DOHH2 (cell line): ENCODE data around the gene ARMC10.
"Not testable (repeated sequence)": the region's sequence is repeated elsewhere in the genome, so short reads cannot be mapped to it uniquely, and the experiment has no call there.

Experiments
- H3F3A ChIP-seq: fragments of 200-600 bp; sonication (generic), shearing (Covaris generic); 2 replicates; pipeline ENCODE4 v1.6.0; 2016; ENCODE audit warnings: antibody characterized with exemption, mild to moderate bottlenecking; ENCODE audit not compliant: control insufficient read depth, insufficient read depth
- H3K27ac ChIP-seq: fragments of 200-600 bp; sonication (generic); 2 replicates; pipeline ENCODE4 v1.5.1; 2014; ENCODE audit warnings: low read depth, mild to moderate bottlenecking, low read length, moderate library complexity
- H3K27me3 ChIP-seq: fragments of 200-600 bp; sonication (generic); 2 replicates; pipeline ENCODE4 v1.6.1; 2014; ENCODE audit warnings: mild to moderate bottlenecking, low read length, mixed read lengths; ENCODE audit not compliant: control insufficient read depth
- H3K36me3 ChIP-seq: fragments of 200-600 bp; sonication (generic); 2 replicates; pipeline ENCODE4 v1.6.1; 2014; ENCODE audit warnings: mild to moderate bottlenecking, low read length, moderate library complexity, mixed read lengths; ENCODE audit not compliant: control insufficient read depth
- H3K4me1 ChIP-seq: fragments of 200-600 bp; sonication (generic); 2 replicates; pipeline ENCODE4 v1.6.1; 2014; ENCODE audit warnings: mild to moderate bottlenecking, low read length, mixed read lengths; ENCODE audit not compliant: control insufficient read depth
- H3K4me2 ChIP-seq: fragments of 200-600 bp; sonication (generic); 2 replicates; pipeline ENCODE4 v1.6.0; 2014; ENCODE audit warnings: mild to moderate bottlenecking, low read length, moderate library complexity
- H3K4me3 ChIP-seq: fragments of 200-600 bp; sonication (generic); 2 replicates; pipeline ENCODE4 v1.5.1; 2014; ENCODE audit warnings: mild to moderate bottlenecking, low read length, mixed read lengths
- H3K79me2 ChIP-seq: fragments of 200-600 bp; sonication (generic); 2 replicates; pipeline ENCODE4 v1.6.1; 2014; ENCODE audit warnings: mild to moderate bottlenecking, low read length, mixed read lengths; ENCODE audit not compliant: control insufficient read depth
- H3K9me2 ChIP-seq: fragments of 200-600 bp; sonication (generic); replicated peaks from 2 replicates; pipeline ENCODE4 v1.6.1; 2014; ENCODE audit warnings: mild to moderate bottlenecking, low read length, mixed read lengths; ENCODE audit not compliant: control insufficient read depth
- H3K9me3 ChIP-seq: fragments of 200-600 bp; sonication (generic); 2 replicates; pipeline ENCODE4 v1.6.1; 2014; ENCODE audit warnings: antibody characterized with exemption, low read length, mixed read lengths; ENCODE audit not compliant: control insufficient read depth, insufficient read depth
- H4K20me1 ChIP-seq: fragments of 200-600 bp; sonication (generic); 2 replicates; pipeline ENCODE4 v1.6.0; 2014; ENCODE audit warnings: low read depth, mild to moderate bottlenecking, antibody characterized with exemption, low read length, moderate library complexity; ENCODE audit not compliant: control insufficient read depth, insufficient read depth
- CTCF ChIP-seq: fragments of 200-600 bp; sonication (generic); IDR thresholded peaks from one replicate; pipeline ENCODE4 v1.5.1; 2014; ENCODE audit warnings: antibody characterized with exemption, mild to moderate bottlenecking, low read depth, low read length; ENCODE audit not compliant: poor library complexity, severe bottlenecking
- EZH2phosphoT487 ChIP-seq: fragments of 200-600 bp; sonication (generic); IDR thresholded peaks from 2 replicates; pipeline ENCODE4 v1.6.1; 2017; ENCODE audit warnings: borderline replicate concordance, mild to moderate bottlenecking, antibody characterized with exemption, low read length, moderate library complexity, mixed read lengths

The ARMC10 gene

DNA sequence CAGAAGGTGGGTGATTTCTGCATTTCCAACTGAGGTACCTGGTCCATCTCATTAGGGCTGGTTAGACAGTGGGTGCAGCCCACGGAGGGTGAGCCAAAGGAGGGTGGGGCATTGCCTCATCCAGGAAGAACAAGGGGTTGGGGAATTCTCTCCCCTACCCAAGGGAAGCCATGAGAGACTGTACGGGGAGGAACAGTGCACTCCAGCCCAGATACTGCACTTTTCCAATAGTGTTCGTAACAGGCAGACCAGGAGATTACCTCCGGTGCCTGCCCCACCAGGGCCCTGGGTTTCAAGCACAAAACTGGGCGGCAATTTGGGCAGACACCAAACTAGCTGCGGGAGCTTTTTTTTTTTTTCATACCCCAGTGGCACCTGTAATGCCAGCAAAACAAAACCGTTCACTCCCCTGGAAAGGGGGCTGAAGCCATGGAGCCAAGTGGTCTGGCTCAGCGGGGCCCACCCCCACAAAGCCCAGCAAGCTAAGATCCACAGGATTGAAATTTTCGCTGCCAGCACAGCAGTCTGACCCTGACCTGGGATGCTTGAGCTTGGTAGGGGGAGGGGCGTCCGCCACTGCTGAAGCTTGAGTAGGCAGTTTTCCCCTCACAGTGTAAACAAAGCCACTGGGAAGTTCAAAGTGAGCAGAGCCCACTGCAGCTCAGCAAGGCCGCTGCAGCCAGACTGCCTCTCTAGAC is 31.2 kb downstream of the ARMC10 start:
- Histone ChIP-seq H3K27me3 (no peaks in the 10 kb centered on the region), H3K9me2 (no peaks in the 10 kb centered on the region), H3K4me2 (no peak overlapping the region), H3K4me3 (no peak overlapping the region), H4K20me1 (no peaks in the 10 kb centered on the region), H3K27ac (no peak overlapping the region), H3F3A (peaks cover 4% of the 10 kb centered on the region; the same call in 1 of the 2 replicates), H3K9me3 (no peaks in the 10 kb centered on the region), H3K4me1 (no peaks in the 10 kb centered on the region), H3K36me3 (peaks cover 43% of the 10 kb centered on the region), H3K79me2 (no peaks in the 10 kb centered on the region)
- TF ChIP-seq CTCF (no peak), EZH2phosphoT487 (no peak)

GRCh38 chr7:103106703-103107070 is 31.7 kb downstream of the ARMC10 start:
- not testable (repeated sequence) for H3K27me3 ChIP-seq, H3F3A ChIP-seq, H3K4me3 ChIP-seq, H3K79me2 ChIP-seq, H3K9me3 ChIP-seq, H3K27ac ChIP-seq, H3K9me2 ChIP-seq, H4K20me1 ChIP-seq, H3K4me2 ChIP-seq, H3K4me1 ChIP-seq
- H3K36me3 ChIP-seq = peaks cover 38% of the 10 kb centered on the region

DNA sequence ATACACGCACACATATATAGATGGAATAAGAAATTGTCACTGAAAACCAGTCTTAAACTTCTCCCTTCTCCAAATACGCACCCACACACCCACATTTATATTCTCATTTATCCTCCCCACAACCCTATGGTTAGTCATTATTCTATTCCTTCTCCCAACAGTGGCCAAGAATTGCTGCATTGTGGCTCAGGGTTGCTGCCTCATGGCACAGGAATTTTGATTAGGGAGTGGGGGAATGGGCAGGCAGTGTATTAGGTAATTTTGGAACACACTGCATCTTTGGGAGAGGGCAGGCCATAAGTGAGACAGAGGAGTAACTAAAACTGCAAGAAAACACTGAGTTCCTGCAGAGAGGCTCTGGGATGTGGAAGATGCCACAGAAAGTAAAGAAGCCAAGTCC is 38.2 kb downstream of the ARMC10 start:
- H3K4me2 ChIP-seq = no peak overlapping the region
- H3K27ac ChIP-seq = no peak overlapping the region
- H3K27me3 ChIP-seq = no peaks in the 10 kb centered on the region
- H3K79me2 ChIP-seq = no peaks in the 10 kb centered on the region
- H4K20me1 ChIP-seq = no peaks in the 10 kb centered on the region
- no peaks in the 10 kb centered on the region for H3K4me1 ChIP-seq
- no peaks in the 10 kb centered on the region for H3F3A ChIP-seq
- H3K9me2 ChIP-seq = no peaks in the 10 kb centered on the region
- no peaks in the 10 kb centered on the region for H3K9me3 ChIP-seq
- peaks cover 35% of the 10 kb centered on the region for H3K36me3 ChIP-seq
- H3K4me3 ChIP-seq = no peak overlapping the region
- TF ChIP-seq EZH2phosphoT487 (no peak), CTCF (no peak)

- Histone ChIP-seq H3K4me2 (no peak overlapping the region), H3K27ac (no peak overlapping the region), H3K9me2 (no peaks in the 10 kb centered on the region), H4K20me1 (no peaks in the 10 kb centered on the region), H3K4me1 (no peaks in the 10 kb centered on the region), H3K4me3 (no peak overlapping the region), H3F3A (no peaks in the 10 kb centered on the region), H3K79me2 (no peaks in the 10 kb centered on the region), H3K36me3 (peaks cover 42% of the 10 kb centered on the region), H3K27me3 (no peaks in the 10 kb centered on the region), H3K9me3 (no peaks in the 10 kb centered on the region)
- TF ChIP-seq EZH2phosphoT487 (no peak), CTCF (no peak)
These were observed 39.7 kb downstream of the ARMC10 start for GRCh38 chr7:103114576-103115008.
